Measurements from ENCODE around the gene LRP1. TPM values are rescaled to one million over a fixed set of nuclear protein-coding genes. Genes with fewer than 3 reads are reported as not detected.

LRP1 gene
- total and polyA plus RNA-seq, 2 of the 13 experiments (the other 11 are each of a cell fraction or from before 2014, with no cell fraction given) = 14.7 to 30.8 TPM

DNA sequence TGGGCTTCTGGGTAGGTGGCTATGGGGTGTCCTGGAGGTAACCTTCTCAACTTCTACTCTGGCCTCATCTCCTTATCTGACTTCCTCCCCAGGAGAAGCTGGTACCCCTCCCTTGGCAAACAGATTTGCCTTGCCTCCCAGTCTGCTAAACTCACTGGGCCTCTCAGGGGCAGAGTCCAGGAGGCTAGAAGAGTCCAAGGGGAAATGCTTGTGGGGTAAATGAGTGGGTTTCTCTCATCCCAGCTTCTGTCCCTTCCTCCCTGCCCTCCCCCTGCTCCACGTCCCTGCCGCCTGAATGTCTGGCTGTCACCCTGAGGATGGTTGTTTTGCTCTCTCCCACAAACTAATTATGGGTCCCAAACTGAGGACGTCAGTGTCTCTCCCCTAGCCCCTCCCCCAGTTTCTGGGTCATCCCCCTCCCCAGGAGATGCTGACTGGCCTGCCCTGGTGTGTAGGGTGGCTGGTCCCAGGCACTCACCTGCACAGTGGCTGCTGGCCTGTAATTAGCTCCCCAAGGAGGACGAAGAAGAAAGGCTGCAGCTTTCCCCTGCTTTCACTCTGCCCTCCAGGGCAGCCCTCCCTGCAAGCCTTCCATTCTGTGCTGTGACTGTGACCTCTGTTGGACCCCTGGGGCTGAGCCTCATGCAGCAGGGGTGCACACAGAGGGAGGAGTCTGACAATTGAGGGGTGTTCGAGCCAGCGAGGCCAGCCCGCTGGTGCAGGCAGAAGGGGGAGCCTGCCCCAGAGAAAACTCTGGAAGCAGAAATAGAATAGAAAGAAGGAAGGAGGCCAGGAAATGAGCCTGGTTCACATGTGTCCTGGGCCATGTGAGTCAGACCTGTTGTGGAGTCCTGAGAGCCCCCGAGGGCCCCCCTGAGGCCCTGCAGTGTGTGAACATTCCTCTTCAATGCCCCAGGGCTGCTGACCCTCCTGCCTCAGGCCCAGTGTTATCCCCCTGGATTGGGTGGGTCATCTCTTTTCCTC, 19.0 kb downstream of the LRP1 start, which contains the start of gene LRP1-AS (continued):
- TF ChIP-seq, protein P1, sequence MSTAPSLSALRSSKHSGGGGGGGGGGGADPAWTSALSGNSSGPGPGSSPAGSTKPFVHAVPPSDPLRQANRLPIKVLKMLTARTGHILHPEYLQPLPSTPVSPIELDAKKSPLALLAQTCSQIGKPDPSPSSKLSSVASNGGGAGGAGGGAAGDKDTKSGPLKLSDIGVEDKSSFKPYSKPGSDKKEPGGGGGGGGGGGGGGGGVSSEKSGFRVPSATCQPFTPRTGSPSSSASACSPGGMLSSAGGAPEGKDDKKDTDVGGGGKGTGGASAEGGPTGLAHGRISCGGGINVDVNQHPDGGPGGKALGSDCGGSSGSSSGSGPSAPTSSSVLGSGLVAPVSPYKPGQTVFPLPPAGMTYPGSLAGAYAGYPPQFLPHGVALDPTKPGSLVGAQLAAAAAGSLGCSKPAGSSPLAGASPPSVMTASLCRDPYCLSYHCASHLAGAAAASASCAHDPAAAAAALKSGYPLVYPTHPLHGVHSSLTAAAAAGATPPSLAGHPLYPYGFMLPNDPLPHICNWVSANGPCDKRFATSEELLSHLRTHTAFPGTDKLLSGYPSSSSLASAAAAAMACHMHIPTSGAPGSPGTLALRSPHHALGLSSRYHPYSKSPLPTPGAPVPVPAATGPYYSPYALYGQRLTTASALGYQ (CRISPR knock-in tag; IDR thresholded peaks at IDR 0.05) = no peak
- TF ChIP-seq ZBTB1 (CRISPR knock-in tag; IDR thresholded peaks at IDR 0.05; ENCODE audit: borderline replicate concordance) (no peak), ZNF253 (CRISPR knock-in tag; IDR thresholded peaks at IDR 0.05; ENCODE audit: borderline replicate concordance) (no peak), FOXC1 (CRISPR knock-in tag; IDR thresholded peaks at IDR 0.05; ENCODE audit: borderline replicate concordance) (no peak; the same call in 1 of the 2 replicates), SSRP1 (CRISPR knock-in tag; IDR thresholded peaks at IDR 0.05) (no peak), NR2F1 (CRISPR knock-in tag; IDR thresholded peaks at IDR 0.05) (no peak), ZNF747 (CRISPR knock-in tag; IDR thresholded peaks at IDR 0.05; ENCODE audit: borderline replicate concordance) (no peak), ZSCAN22 (CRISPR knock-in tag; IDR thresholded peaks at IDR 0.05) (no peak), TMF1 (CRISPR knock-in tag; IDR thresholded peaks at IDR 0.05; ENCODE audit: low read depth) (no peak), JUNB (CRISPR knock-in tag; IDR thresholded peaks at IDR 0.05; ENCODE audit: borderline replicate concordance) (no peak), TBX2 (CRISPR knock-in tag; IDR thresholded peaks at IDR 0.05; ENCODE audit: borderline replicate concordance) (peak; percentile 75; the same call in 1 of the 2 replicates), CERS6 (CRISPR knock-in tag; IDR thresholded peaks at IDR 0.05) (no peak), MXI1 (IDR thresholded peaks at IDR 0.05; ENCODE audit: borderline replicate concordance, low read depth, low read length) (peak; percentile 31; the same call in 1 of the 3 replicates), SIX4 (CRISPR knock-in tag; IDR thresholded peaks at IDR 0.05) (no peak), SP140L (CRISPR knock-in tag; IDR thresholded peaks at IDR 0.05; ENCODE audit: borderline replicate concordance) (no peak), SIN3B (IDR thresholded peaks at IDR 0.05; ENCODE audit: low read length) (no peak), HMGA1 (CRISPR knock-in tag; conservative IDR thresholded peaks at IDR 0.05) (no peak), ZNF768 (CRISPR knock-in tag; IDR thresholded peaks at IDR 0.05) (no peak), GZF1 (CRISPR knock-in tag; IDR thresholded peaks at IDR 0.05) (no peak), GATAD1 (CRISPR knock-in tag; IDR thresholded peaks at IDR 0.05) (no peak)
- TF ChIP-seq, protein P2, sequence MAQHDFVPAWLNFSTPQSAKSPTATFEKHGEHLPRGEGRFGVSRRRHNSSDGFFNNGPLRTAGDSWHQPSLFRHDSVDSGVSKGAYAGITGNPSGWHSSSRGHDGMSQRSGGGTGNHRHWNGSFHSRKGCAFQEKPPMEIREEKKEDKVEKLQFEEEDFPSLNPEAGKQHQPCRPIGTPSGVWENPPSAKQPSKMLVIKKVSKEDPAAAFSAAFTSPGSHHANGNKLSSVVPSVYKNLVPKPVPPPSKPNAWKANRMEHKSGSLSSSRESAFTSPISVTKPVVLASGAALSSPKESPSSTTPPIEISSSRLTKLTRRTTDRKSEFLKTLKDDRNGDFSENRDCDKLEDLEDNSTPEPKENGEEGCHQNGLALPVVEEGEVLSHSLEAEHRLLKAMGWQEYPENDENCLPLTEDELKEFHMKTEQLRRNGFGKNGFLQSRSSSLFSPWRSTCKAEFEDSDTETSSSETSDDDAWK (CRISPR knock-in tag; IDR thresholded peaks at IDR 0.05) = no peak
- TF ChIP-seq, protein P3, sequence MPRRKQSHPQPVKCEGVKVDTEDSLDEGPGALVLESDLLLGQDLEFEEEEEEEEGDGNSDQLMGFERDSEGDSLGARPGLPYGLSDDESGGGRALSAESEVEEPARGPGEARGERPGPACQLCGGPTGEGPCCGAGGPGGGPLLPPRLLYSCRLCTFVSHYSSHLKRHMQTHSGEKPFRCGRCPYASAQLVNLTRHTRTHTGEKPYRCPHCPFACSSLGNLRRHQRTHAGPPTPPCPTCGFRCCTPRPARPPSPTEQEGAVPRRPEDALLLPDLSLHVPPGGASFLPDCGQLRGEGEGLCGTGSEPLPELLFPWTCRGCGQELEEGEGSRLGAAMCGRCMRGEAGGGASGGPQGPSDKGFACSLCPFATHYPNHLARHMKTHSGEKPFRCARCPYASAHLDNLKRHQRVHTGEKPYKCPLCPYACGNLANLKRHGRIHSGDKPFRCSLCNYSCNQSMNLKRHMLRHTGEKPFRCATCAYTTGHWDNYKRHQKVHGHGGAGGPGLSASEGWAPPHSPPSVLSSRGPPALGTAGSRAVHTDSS (CRISPR knock-in tag; conservative IDR thresholded peaks at IDR 0.05) = no peak

Measured in HepG2 (cell line).